ENCODE results near the gene LEPROT.

GRCh38 chr1:65424573-65424889 lies 4.1 kb downstream of the LEPROT start:
- no peak for TF ChIP-seq TAF1 (IDR thresholded peaks at IDR 0.05; ENCODE audit: low read depth, low read length)
- TF ChIP-seq HDAC2 (IDR thresholded peaks at IDR 0.05; ENCODE audit: borderline replicate concordance in 1 of 2, low read depth in 2 of 2, low read length in 2 of 2), result no peak
- no peak for TF ChIP-seq CTCF (IDR thresholded peaks at IDR 0.05; ENCODE audit: control extremely low read depth in 1 of 3, insufficient read depth in 1 of 3, low read depth in 1 of 3, low read length in 3 of 3)
- no peak; a peak in 1 of 3 replicates for TF ChIP-seq POLR2A (IDR thresholded peaks at IDR 0.05; ENCODE audit: control extremely low read depth in 1 of 2, low read depth in 2 of 2, low read length in 2 of 2)
- no peak for TF ChIP-seq CBX8 (IDR thresholded peaks at IDR 0.05; ENCODE audit: borderline replicate concordance, low read depth, low read length)
- TF ChIP-seq EZH2 (IDR thresholded peaks at IDR 0.05; ENCODE audit: low read depth, low read length, severe bottlenecking), result no peak
- no peak for TF ChIP-seq BRCA1 (IDR thresholded peaks at IDR 0.05; ENCODE audit: low read depth, low read length)
- no peak for TF ChIP-seq HDAC6 (IDR thresholded peaks at IDR 0.05; ENCODE audit: low read depth, low read length)
- no peak for TF ChIP-seq CEBPB (IDR thresholded peaks at IDR 0.05; ENCODE audit: low read depth, low read length)
- no peak for TF ChIP-seq CREB1 (IDR thresholded peaks at IDR 0.05)
- TF ChIP-seq, protein P1, sequence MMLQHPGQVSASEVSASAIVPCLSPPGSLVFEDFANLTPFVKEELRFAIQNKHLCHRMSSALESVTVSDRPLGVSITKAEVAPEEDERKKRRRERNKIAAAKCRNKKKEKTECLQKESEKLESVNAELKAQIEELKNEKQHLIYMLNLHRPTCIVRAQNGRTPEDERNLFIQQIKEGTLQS (IDR thresholded peaks at IDR 0.05; ENCODE audit: insufficient read depth, low read depth, low read length), result no peak
- no peak for TF ChIP-seq EGR1 (IDR thresholded peaks at IDR 0.05; ENCODE audit: borderline replicate concordance, low read depth, low read length)
- no peak for TF ChIP-seq RFX5 (IDR thresholded peaks at IDR 0.05; ENCODE audit: borderline replicate concordance, low read depth, low read length)
- TF ChIP-seq EP300 (IDR thresholded peaks at IDR 0.05; ENCODE audit: borderline replicate concordance in 1 of 2, low read depth in 2 of 2, low read length in 2 of 2), result no peak

Data from H1 (cell line).